Measurements from ENCODE around the gene STARD3NL. TPM values are rescaled to one million over a fixed set of nuclear protein-coding genes. Genes with fewer than 3 reads are reported as not detected.

Gene STARD3NL
- polyA plus RNA-seq, 3 donors: 36.6 to 100 (median 86.8) TPM

- no peak overlapping the region for H3K4me2 ChIP-seq (replicated peaks; ENCODE audit: extremely low read depth, low read length, poor library complexity, severe bottlenecking)
Measured at GRCh38 chr7:38186593-38187314, 8.7 kb downstream of the STARD3NL start.

More at GRCh38 chr7:38186593-38187314, 8.7 kb downstream of the STARD3NL start:
- intact Hi-C loops (cut with micrococcal nuclease): no loop called here
- Mint-ChIP-seq H3K27ac (peak overlapping the region in 1 of 7 donors; percentile 13), H3K4me3 (no peak overlapping the region), H3K36me3 (peaks cover 16 to 19% of the 10 kb centered on the region in 2 donors), H3K4me1 (peaks cover 50% of the 10 kb centered on the region), H3K27me3 (ENCODE audit: low read depth in 3 of 3) (no peaks in the 10 kb centered on the region), H3K9me3 (peaks cover 0 to 6% (median 0%) of the 10 kb centered on the region in 7 donors)
- no peaks in the 10 kb centered on the region for H3K27me3 ChIP-seq (ENCODE audit: control insufficient read depth in 2 of 2, insufficient read depth in 2 of 2, low read length in 2 of 2)
- 95% methylated on average over 4 of the region's 4 CpGs for WGBS (ENCODE audit: insufficient coverage)
- peaks cover 98% of the 10 kb centered on the region for H3K79me2 ChIP-seq (ENCODE audit: insufficient read depth, low read length)
- H3K4me1 ChIP-seq (ENCODE audit: control insufficient read depth in 1 of 2, insufficient read depth in 2 of 2, low read length in 2 of 2): peaks cover 4 to 5% of the 10 kb centered on the region in 2 donors
- H3K9me3 ChIP-seq (replicated peaks in 1 of 2; ENCODE audit: control insufficient read depth in 1 of 2, insufficient read depth in 1 of 2, low read length in 2 of 2): no peaks in the 10 kb centered on the region
- DNase-seq: peak in 2 of 3 donors; percentile 35 to 46
- no peak overlapping the region for H3K27ac ChIP-seq (ENCODE audit: low read depth in 1 of 2, low read length in 2 of 2)
- H3K9ac ChIP-seq (ENCODE audit: insufficient read depth, low read length, poor library complexity, severe bottlenecking): no peak overlapping the region
- no peak for TF ChIP-seq CTCF (IDR thresholded peaks at IDR 0.05)
- H4K20me1 ChIP-seq (ENCODE audit: insufficient read depth, low read length): peaks cover 83% of the 10 kb centered on the region
- H2AFZ ChIP-seq (ENCODE audit: insufficient read depth, low read depth, low read length, poor library complexity, severe bottlenecking): no peak overlapping the region
- no peak overlapping the region for H3K4me3 ChIP-seq (replicated peaks in 1 of 3; ENCODE audit: low read depth in 2 of 3, low read length in 3 of 3)
- peaks cover 0 to 7% of the 10 kb centered on the region in 2 donors for H3K36me3 ChIP-seq (replicated peaks in 1 of 2; ENCODE audit: control insufficient read depth in 1 of 2, insufficient read depth in 2 of 2, low read length in 2 of 2)
